ENCODE results near the gene ASPG. TPM values are rescaled to one million over a fixed set of nuclear protein-coding genes. Genes with fewer than 3 reads are reported as not detected.

Gene ASPG
- polyA plus RNA-seq, 1 donor = 11.7 TPM

DNA sequence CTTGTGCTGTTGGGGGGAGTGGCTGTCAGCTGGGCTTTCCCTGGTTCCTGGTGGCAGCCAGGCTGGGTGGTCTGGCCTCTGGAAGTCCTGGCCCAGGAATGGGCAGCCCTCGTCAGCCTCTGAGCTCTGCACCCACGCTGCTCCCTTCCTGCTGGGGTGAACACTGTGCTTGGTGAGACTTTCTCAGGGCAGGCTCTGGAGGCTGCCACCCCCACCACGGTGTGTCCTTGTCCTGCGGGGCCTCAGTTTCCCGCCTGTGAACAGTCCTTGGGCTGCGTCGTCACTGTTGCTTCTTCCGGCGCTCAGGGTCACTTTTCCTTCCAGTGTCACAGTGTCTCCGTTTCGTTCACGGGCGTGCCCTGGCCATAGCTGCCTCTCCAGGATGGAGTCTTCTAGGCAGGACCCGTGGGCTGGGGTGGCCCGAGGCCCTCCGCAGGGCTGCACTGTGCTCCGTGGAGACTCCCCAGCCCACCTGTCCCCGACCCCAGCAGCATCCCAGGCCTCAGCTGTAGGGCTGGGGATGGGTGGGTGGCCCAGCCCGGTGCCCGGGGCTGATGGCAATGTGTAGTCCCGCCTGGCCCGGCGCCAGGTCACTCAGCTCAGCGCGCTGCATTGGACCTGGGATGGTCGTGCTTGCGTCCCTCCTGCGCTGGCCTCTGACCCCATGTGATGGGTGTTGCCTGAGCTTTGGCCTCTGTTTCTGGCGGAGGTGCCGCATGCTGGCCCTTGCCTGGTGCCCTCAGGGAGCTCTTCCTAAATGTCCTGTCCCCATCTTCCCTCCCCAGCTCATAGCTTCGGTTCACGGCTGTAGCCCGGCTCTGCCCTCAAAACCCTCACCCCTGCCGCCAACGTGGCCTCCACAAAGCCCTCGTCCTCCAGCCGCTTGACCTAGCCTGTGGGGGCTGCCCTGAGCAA, 59.7 kb downstream of the ASPG start:
- Histone ChIP-seq H3K36me3 (ENCODE audit: control insufficient read depth, insufficient read depth, low read length) (no peaks in the 10 kb centered on the region), H3K4me3 (ENCODE audit: low read length) (no peak overlapping the region), H3K4me1 (ENCODE audit: control insufficient read depth, insufficient read depth, low read length) (peaks cover 7% of the 10 kb centered on the region), H3K27ac (ENCODE audit: low read length) (no peak overlapping the region), H3K27me3 (ENCODE audit: control insufficient read depth, insufficient read depth, low read length) (peaks cover 3% of the 10 kb centered on the region), H3K9me3 (ENCODE audit: control insufficient read depth, low read depth, low read length) (no peaks in the 10 kb centered on the region)
- WGBS (ENCODE audit: insufficient coverage, low lambda C conversion rate) = no CpG with 5 or more reads among the region's 37 CpGs
- no peak for DNase-seq

DNA sequence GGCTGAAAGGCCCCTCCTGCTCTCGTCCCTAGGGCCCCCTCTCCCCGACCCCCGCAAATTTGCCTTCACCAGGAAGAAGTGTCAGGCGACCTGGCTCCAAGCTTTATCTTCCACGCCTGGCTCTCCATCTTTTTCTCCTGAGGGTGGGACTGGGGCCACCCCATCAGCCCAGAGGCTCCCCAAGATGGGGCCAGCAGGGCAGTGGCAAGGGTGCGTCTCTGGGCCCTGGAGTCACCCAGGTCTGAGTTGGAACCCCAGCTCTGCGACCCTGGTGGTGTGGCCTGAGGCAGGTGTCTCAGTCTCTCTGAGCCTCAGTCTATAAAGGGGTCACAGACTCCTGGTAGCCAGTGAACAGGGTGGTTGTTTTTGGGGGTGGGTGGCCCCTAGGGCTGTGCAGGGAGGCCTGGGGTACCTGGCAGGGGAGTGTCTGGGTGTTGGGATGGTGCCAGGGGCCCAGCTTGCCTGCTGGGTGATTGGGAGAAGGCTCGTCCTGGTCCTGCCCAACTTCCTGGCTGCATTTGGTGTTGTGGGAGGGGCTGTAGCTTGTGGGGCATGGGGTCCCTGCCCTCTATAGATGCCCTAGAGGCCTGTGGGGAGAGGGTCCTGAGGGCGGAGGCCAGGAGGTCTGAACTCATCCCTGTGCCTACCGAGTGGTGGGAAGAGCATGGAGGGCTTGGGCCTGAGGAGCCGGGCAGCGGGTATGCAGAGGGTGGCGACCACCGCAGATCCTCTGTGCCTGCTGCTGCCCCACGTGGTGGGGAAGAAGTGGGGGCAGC, 60.5 kb downstream of the ASPG start:
- Histone ChIP-seq H3K36me3 (ENCODE audit: control insufficient read depth, insufficient read depth, low read length) (no peaks in the 10 kb centered on the region), H3K27me3 (ENCODE audit: control insufficient read depth, insufficient read depth, low read length) (no peaks in the 10 kb centered on the region), H3K9me3 (ENCODE audit: control insufficient read depth, low read depth, low read length) (no peaks in the 10 kb centered on the region), H3K4me1 (ENCODE audit: control insufficient read depth, insufficient read depth, low read length) (peaks cover 7% of the 10 kb centered on the region), H3K27ac (ENCODE audit: low read length) (no peak overlapping the region), H3K4me3 (ENCODE audit: low read length) (no peak overlapping the region)
- DNase-seq = no peak
- no CpG with 5 or more reads among the region's 15 CpGs for WGBS (ENCODE audit: insufficient coverage, low lambda C conversion rate)

GRCh38 chr14:104146651-104147345, 61.3 kb downstream of the ASPG start:
- no peaks in the 10 kb centered on the region for H3K9me3 ChIP-seq (ENCODE audit: control insufficient read depth, low read depth, low read length)
- H3K4me1 ChIP-seq (ENCODE audit: control insufficient read depth, insufficient read depth, low read length) = peaks cover 7% of the 10 kb centered on the region
- no peak overlapping the region for H3K4me3 ChIP-seq (ENCODE audit: low read length)
- H3K27me3 ChIP-seq (ENCODE audit: control insufficient read depth, insufficient read depth, low read length) = no peaks in the 10 kb centered on the region
- DNase-seq = no peak
- WGBS (ENCODE audit: insufficient coverage, low lambda C conversion rate) = no CpG with 5 or more reads among the region's 22 CpGs
- no peaks in the 10 kb centered on the region for H3K36me3 ChIP-seq (ENCODE audit: control insufficient read depth, insufficient read depth, low read length)
- no peak overlapping the region for H3K27ac ChIP-seq (ENCODE audit: low read length)

DNA sequence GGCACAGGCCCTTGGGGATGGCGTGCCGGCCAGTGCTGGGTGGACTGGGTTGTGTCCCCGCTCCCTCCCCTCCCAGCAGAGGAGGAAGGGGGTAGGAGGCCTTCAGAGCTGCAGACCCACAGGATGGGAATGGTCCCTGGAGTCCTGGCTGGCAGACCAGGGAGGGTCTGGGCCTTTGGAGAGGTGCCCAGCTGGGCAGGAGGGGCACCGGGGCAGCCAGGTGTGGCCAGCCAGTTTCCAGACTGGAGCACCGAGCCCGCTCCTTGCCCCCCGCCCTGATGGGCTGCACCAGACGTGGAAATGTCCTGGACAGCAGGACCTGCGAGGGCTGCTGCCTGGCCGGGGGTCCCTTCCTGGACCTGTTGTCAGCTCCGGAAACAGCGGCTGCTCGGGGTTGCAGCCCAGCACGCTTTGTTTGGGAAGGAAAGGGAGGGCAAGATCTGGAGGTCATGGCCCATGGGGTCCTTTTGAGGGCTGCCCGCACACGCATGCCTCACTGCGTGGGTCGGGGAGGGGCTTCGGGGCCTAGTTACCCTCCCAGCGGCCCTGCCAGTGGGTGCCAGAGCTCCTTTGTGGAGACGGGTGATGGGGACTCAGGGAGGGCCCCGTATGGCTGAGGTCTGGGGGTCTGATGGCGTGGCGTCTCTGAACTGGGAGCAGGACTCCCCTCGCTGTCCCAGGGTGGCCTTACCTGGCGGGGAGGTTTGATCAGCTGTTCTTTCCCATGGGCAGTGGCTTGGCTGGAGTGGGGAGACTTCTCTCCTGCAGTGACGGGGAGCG, 62.0 kb downstream of the ASPG start:
- WGBS (ENCODE audit: insufficient coverage, low lambda C conversion rate) = 100% methylated on average over 1 of the region's 28 CpGs
- Histone ChIP-seq H3K27ac (ENCODE audit: low read length) (no peak overlapping the region), H3K9me3 (ENCODE audit: control insufficient read depth, low read depth, low read length) (no peaks in the 10 kb centered on the region), H3K4me1 (ENCODE audit: control insufficient read depth, insufficient read depth, low read length) (peaks cover 7% of the 10 kb centered on the region), H3K4me3 (ENCODE audit: low read length) (no peak overlapping the region), H3K27me3 (ENCODE audit: control insufficient read depth, insufficient read depth, low read length) (no peaks in the 10 kb centered on the region), H3K36me3 (ENCODE audit: control insufficient read depth, insufficient read depth, low read length) (no peaks in the 10 kb centered on the region)
- DNase-seq = no peak

- no peaks in the 10 kb centered on the region for H3K36me3 ChIP-seq (ENCODE audit: control insufficient read depth, insufficient read depth, low read length)
- WGBS (ENCODE audit: insufficient coverage, low lambda C conversion rate) = no CpG with 5 or more reads among the region's 22 CpGs
- H3K4me3 ChIP-seq (ENCODE audit: low read length) = no peak overlapping the region
- no peak for DNase-seq
- H3K9me3 ChIP-seq (ENCODE audit: control insufficient read depth, low read depth, low read length) = no peaks in the 10 kb centered on the region
- peaks cover 7% of the 10 kb centered on the region for H3K4me1 ChIP-seq (ENCODE audit: control insufficient read depth, insufficient read depth, low read length)
- peak overlapping the region; percentile 10 for H3K27ac ChIP-seq (ENCODE audit: low read length)
- H3K27me3 ChIP-seq (ENCODE audit: control insufficient read depth, insufficient read depth, low read length) = no peaks in the 10 kb centered on the region
Measured at GRCh38 chr14:104148433-104149277, 63.2 kb downstream of the ASPG start.

DNA sequence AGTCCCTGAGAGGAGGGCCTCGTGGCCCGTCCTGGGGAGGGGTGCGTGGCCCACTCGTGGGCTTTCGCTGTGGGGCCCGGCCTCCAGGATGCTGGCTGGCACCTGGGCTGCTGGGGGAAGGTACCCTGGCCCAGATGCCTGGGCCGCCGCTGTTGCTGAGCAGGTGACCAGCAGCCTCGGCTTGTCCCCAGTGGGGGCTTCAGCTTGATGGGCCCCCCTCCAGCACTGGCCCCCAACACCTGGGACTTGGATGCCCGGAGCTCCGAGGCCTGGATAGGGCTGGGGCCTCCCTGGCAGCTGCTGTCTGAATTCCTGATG, 63.7 kb downstream of the ASPG start:
- DNase-seq = no peak
- no peaks in the 10 kb centered on the region for H3K36me3 ChIP-seq (ENCODE audit: control insufficient read depth, insufficient read depth, low read length)
- peaks cover 7% of the 10 kb centered on the region for H3K4me1 ChIP-seq (ENCODE audit: control insufficient read depth, insufficient read depth, low read length)
- no peak overlapping the region for H3K4me3 ChIP-seq (ENCODE audit: low read length)
- no CpG with 5 or more reads among the region's 11 CpGs for WGBS (ENCODE audit: insufficient coverage, low lambda C conversion rate)
- H3K27me3 ChIP-seq (ENCODE audit: control insufficient read depth, insufficient read depth, low read length) = no peaks in the 10 kb centered on the region
- H3K27ac ChIP-seq (ENCODE audit: low read length) = peak overlapping the region; percentile 10
- H3K9me3 ChIP-seq (ENCODE audit: control insufficient read depth, low read depth, low read length) = no peaks in the 10 kb centered on the region

DNA sequence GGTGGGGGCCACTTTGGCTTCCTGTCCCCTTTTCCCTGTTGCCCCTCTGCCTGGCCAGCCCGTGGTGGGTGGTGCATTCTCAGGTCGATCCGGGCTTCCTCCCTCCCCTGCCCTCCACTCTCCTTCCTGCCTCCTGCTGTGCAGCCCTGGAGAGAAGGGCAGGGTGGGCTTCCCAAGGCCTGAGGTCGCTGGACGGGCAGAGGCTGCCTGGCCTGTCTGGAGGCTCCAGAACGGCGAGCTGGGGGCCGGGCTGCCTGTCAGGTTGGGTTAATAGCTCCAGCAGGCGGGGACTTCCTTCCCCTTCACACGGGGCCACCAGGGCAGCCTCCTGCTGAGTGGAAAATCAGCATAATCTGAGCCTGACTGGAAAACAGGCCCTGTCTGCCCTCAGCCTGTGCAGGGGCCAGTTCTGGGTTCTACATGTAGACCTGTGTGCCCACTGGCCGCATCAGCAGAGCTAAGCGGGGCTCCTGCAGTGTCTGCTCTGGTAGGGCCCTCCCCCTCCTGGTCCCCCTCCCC, 64.2 kb downstream of the ASPG start:
- Histone ChIP-seq H3K27ac (ENCODE audit: low read length) (peak overlapping the region; percentile 10), H3K27me3 (ENCODE audit: control insufficient read depth, insufficient read depth, low read length) (no peaks in the 10 kb centered on the region), H3K9me3 (ENCODE audit: control insufficient read depth, low read depth, low read length) (no peaks in the 10 kb centered on the region), H3K4me3 (ENCODE audit: low read length) (no peak overlapping the region), H3K36me3 (ENCODE audit: control insufficient read depth, insufficient read depth, low read length) (no peaks in the 10 kb centered on the region), H3K4me1 (ENCODE audit: control insufficient read depth, insufficient read depth, low read length) (peaks cover 7% of the 10 kb centered on the region)
- DNase-seq = peak in 1 of 2 donors; percentile 35
- no CpG with 5 or more reads among the region's 12 CpGs for WGBS (ENCODE audit: insufficient coverage, low lambda C conversion rate)

- no CpG with 5 or more reads among the region's 19 CpGs for WGBS (ENCODE audit: insufficient coverage, low lambda C conversion rate)
- Histone ChIP-seq H3K4me3 (ENCODE audit: low read length) (no peak overlapping the region), H3K36me3 (ENCODE audit: control insufficient read depth, insufficient read depth, low read length) (no peaks in the 10 kb centered on the region), H3K27ac (ENCODE audit: low read length) (peak overlapping the region; percentile 17), H3K27me3 (ENCODE audit: control insufficient read depth, insufficient read depth, low read length) (no peaks in the 10 kb centered on the region), H3K4me1 (ENCODE audit: control insufficient read depth, insufficient read depth, low read length) (peaks cover 7% of the 10 kb centered on the region), H3K9me3 (ENCODE audit: control insufficient read depth, low read depth, low read length) (no peaks in the 10 kb centered on the region)
- peak; percentile 51 to 59 for DNase-seq
Measured at GRCh38 chr14:104150136-104151025, 64.9 kb downstream of the ASPG start.

Measured in large intestine (tissue), 3 donors.